Measurements from ENCODE around the gene ATP5PB.

Gene ATP5PB, protein sequence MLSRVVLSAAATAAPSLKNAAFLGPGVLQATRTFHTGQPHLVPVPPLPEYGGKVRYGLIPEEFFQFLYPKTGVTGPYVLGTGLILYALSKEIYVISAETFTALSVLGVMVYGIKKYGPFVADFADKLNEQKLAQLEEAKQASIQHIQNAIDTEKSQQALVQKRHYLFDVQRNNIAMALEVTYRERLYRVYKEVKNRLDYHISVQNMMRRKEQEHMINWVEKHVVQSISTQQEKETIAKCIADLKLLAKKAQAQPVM

DNA sequence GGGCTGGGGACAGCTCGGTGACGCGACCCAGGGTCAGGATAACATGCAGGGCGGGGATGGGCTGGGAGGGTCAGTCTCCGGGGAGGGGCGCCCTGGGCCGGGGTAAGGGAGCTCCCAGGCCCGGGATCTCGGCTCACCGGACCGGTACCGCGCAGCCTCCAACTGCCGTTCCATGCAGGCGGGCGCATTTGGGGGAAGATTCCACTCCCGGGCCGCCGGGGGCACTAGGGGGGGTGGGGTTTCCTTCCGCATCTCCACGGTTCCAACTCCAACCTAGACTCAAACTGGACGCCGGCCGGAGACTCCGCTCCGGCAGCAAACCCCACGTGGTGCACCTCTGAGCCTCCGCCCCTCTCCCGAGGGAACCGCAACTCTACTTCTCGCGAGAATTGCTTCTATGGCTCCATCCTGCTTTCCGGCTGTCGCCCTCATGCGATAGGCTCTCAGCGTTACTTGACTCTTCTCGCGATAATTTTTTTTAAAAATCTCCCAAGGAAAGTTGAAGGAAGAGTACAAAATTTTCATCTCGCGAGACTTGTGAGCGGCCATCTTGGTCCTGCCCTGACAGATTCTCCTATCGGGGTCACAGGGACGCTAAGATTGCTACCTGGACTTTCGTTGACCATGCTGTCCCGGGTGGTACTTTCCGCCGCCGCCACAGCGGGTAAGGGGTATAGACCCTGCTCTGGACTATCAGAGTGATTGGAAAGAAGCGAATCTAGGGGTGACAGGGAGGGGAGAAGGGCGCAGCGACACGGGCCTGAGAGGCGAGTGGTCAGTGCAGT is at the start of gene ATP5PB, which contains the start of gene WDR77:
TSS of gene ATP5PB (plus strand) at position 547 of the 785 bp plus-strand sequence. CDS start at position 625, 78 bp downstream.
TSS of gene WDR77 (minus strand) at position 339 of the 785 bp plus-strand sequence. CDS start at position 252, 87 bp downstream.
- in situ Hi-C loops (cut with MboI; ENCODE audit: low pct_unique_long_range_greater_than_20kb, low sequenced_read_pairs, unreplicated experiment), result loop anchor here (10.0 kb wide), 1 partner anchor 224 kb away; the partner anchor contains the start of gene CHI3L2
- DNase-seq (ENCODE audit: low spot score), result peak; percentile 95
- TF ChIP-seq, protein P1, sequence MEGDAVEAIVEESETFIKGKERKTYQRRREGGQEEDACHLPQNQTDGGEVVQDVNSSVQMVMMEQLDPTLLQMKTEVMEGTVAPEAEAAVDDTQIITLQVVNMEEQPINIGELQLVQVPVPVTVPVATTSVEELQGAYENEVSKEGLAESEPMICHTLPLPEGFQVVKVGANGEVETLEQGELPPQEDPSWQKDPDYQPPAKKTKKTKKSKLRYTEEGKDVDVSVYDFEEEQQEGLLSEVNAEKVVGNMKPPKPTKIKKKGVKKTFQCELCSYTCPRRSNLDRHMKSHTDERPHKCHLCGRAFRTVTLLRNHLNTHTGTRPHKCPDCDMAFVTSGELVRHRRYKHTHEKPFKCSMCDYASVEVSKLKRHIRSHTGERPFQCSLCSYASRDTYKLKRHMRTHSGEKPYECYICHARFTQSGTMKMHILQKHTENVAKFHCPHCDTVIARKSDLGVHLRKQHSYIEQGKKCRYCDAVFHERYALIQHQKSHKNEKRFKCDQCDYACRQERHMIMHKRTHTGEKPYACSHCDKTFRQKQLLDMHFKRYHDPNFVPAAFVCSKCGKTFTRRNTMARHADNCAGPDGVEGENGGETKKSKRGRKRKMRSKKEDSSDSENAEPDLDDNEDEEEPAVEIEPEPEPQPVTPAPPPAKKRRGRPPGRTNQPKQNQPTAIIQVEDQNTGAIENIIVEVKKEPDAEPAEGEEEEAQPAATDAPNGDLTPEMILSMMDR (IDR thresholded peaks at IDR 0.05; ENCODE audit: extremely low read depth, insufficient read depth, missing control alignments), result no peak

DNA sequence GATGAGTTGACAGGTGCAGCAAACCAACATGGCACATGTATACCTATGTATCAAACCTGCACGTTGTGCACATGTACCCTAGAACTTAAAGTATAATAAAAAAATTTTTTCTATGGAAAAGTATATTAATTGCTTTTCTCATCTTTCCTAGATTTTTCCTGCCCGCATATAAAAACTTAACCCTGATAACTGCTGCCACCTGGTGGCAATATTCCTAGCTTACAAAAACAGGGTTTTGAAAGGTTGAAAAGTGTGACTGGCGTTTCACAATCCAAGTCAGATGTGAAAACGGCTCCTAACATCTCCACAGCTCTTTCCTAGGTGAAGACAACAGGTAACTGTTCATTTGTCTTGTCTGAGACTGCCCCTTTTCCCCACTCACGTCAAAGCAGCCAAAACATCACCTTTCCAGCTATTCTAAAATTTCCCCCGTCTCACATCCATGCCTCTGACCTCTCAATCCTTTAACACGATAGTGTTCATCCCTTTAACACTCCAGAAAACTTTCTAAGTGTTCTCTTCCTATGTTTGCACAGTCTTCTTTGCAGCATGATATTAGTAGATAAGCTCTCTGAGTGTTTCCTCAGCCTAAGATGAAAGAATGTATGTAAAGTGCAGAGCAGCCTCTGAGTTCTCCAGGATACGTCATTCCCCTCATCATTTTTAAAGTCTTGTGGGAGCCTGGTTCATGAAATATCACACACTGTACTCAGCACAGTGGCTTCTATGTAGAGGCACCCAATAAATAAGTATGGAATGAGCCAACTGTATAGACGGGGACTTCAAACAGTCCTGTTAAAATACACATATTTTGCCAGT is 49.3 kb upstream of the ATP5PB start:
- TF ChIP-seq, protein P1 (IDR thresholded peaks at IDR 0.05; ENCODE audit: extremely low read depth, insufficient read depth, missing control alignments), result peak; percentile 65
- in situ Hi-C loops (cut with MboI; ENCODE audit: low pct_unique_long_range_greater_than_20kb, low sequenced_read_pairs, unreplicated experiment), result loop anchor here (10.0 kb wide), 1 partner anchor 175 kb away; the partner anchor contains the start of gene CHI3L2

DNA sequence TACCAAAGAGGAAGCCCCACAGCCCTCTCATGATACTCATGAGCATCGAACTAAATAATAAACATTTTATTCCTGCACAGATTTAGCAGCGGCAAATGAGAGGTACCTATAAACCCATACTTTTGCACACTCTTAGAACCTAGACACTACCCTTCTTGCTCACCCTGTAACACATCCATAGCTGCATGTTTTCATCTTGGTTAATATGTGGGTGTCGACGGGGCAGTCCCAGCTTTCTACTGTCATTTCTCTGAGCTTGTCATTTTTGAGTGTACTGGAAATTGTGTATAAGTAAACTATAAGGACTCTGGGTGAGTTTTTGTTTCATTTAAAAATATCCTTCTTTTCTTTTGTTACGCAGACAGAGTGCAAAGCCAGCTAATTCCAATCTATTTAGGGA is 47.2 kb upstream of the ATP5PB start:
- in situ Hi-C loops (cut with MboI; ENCODE audit: low pct_unique_long_range_greater_than_20kb, low sequenced_read_pairs, unreplicated experiment), result no loop called here
- no peak for DNase-seq (ENCODE audit: low spot score)
- TF ChIP-seq, protein P1 (IDR thresholded peaks at IDR 0.05; ENCODE audit: extremely low read depth, insufficient read depth, missing control alignments), result no peak

More for the DNA sequence above, 49.3 kb upstream of the ATP5PB start:
- peak; percentile 39 for DNase-seq (ENCODE audit: low spot score)

DNA sequence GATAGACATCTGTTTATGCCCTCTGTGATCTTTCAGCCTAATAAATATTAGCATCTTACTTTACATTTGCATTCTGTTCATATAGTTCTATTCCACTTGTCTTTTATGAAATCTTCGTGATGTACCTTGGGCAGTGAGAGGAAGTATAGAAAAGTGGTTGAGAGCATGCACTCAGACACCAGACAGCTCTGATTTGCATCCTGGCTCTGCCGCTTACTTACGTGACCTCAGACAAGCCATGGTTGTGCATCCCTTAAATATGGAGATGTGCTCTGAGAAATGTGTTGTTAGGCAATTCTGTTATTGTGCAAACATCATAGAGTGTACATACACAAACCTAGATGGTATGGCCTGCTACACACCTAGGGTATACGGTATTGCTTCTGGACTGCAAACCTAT is 44.7 kb upstream of the ATP5PB start:
- TF ChIP-seq, protein P1 (IDR thresholded peaks at IDR 0.05; ENCODE audit: extremely low read depth, insufficient read depth, missing control alignments), result no peak
- in situ Hi-C loops (cut with MboI; ENCODE audit: low pct_unique_long_range_greater_than_20kb, low sequenced_read_pairs, unreplicated experiment), result no loop called here
- no peak for DNase-seq (ENCODE audit: low spot score)

DNA sequence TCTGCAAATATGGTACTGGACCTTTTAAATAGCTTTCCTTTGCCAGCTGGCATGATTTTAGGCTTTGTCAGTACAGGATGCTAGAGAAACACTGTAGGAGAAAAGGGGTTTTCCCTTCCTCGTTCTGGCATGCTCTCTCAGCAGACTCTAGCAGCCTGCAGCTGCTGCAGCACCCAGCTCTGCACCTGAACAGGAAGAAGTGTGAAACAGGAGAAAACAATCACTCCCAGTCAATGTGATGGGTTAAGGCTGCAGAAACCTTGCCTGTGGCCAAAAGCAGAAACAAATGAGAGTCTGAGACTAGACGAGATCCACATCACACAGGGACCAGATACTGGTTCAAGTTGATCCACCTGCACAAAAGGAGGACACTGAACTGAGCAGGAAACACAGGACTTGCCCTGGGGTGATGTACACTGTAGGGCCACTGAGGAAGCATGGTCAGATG is 42.9 kb upstream of the ATP5PB start:
- peak; percentile 60 for DNase-seq (ENCODE audit: low spot score)
- in situ Hi-C loops (cut with MboI; ENCODE audit: low pct_unique_long_range_greater_than_20kb, low sequenced_read_pairs, unreplicated experiment), result no loop called here
- TF ChIP-seq, protein P1 (IDR thresholded peaks at IDR 0.05; ENCODE audit: extremely low read depth, insufficient read depth, missing control alignments), result no peak

DNA sequence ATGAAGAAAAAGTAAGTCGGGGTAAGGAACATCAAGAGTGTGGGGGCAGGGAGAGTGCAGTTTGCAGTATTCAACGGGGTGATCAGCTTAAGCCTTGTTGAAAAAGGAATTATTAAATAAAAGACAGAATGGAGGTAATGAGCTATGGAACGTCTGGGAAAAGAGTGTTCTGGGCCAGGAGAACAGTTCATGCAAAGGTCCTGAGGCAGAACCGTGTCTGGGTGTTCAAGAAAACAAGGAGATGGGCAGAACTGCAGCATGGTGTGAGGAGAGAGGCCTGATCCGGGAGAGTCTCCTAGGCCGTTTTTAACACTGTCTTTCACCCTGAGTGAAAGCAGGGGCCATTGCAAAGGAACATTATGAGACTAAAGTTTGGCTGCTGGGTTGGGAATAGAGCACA is 42.0 kb upstream of the ATP5PB start:
- DNase-seq (ENCODE audit: low spot score), result no peak
- TF ChIP-seq, protein P1 (IDR thresholded peaks at IDR 0.05; ENCODE audit: extremely low read depth, insufficient read depth, missing control alignments), result no peak
- in situ Hi-C loops (cut with MboI; ENCODE audit: low pct_unique_long_range_greater_than_20kb, low sequenced_read_pairs, unreplicated experiment), result no loop called here

All from GM13977 (cell line).